Chondrocyte (in vitro differentiated cells): ENCODE results near the gene ADGRB2. TPM values are rescaled to one million over a fixed set of nuclear protein-coding genes. Genes with fewer than 3 reads are reported as not detected.

Experiments
- DNase-seq: peaks from one replicate; pipeline ENCODE4 v3.0.0; 2021; ENCODE audit warnings: mixed read lengths, low spot score
- H3K27ac Mint-ChIP-seq: one replicate; pipeline ENCODE4 v1.8.0; 2021; ENCODE audit warnings: mild to moderate bottlenecking, moderate library complexity, mixed read lengths; ENCODE audit not compliant: unreplicated experiment
- H3K27me3 Mint-ChIP-seq: 2 replicates; pipeline ENCODE4 v1.8.0; 2021; ENCODE audit warnings: low read depth, mixed read lengths
- H3K36me3 Mint-ChIP-seq: 2 replicates; pipeline ENCODE4 v1.8.0; 2021; ENCODE audit warnings: low read depth, mixed read lengths
- H3K4me1 Mint-ChIP-seq: 2 replicates; pipeline ENCODE4 v1.8.0; 2021; ENCODE audit warnings: low read depth, mild to moderate bottlenecking, mixed read lengths
- H3K4me3 Mint-ChIP-seq: one replicate; pipeline ENCODE4 v1.8.0; 2021; ENCODE audit warnings: mild to moderate bottlenecking, moderate library complexity, mixed read lengths; ENCODE audit not compliant: unreplicated experiment
- H3K9me3 Mint-ChIP-seq: 2 replicates; pipeline ENCODE4 v1.8.0; 2021; ENCODE audit warnings: low read depth, mixed read lengths
- total RNA-seq: library from RNA; stranded (reverse); gene quantifications from 3 replicates; pipeline ENCODE4 v1.2.1, GENCODE V29; 2021
- TF ChIP-seq, protein P1 (sequence below): fragments of 200-600 bp; sonication (generic); IDR thresholded peaks from 2 replicates; pipeline ENCODE4 v1.5.0; 2021; ENCODE audit warnings: antibody characterized with exemption, mild to moderate bottlenecking, moderate library complexity

ADGRB2 gene
- total RNA-seq, 1 donor from 2014 or later, result 11.9 TPM

DNA sequence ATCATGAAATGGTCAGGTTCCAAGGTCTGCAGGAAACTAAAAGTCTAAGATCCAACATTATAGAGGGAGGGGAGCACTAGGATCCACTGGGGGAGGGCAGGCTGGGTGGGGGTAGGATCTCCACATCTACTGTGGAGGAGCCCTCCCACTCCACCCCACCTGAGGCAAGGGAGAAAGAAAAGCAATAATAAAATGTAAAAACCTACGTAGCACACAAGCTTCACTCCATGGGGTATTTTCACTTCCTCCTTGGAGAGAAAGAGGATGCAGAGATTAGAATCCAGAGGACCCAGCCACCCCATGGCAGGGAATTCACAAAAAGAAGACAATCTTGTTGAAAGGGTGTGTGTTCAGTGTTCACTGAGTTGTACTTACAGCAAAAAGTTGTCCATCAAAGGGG is 37.3 kb upstream of the ADGRB2 start:
- Mint-ChIP-seq H3K27ac (no peak overlapping the region), H3K4me3 (no peak overlapping the region), H3K27me3 (no peaks in the 10 kb centered on the region), H3K9me3 (no peaks in the 10 kb centered on the region), H3K36me3 (no peaks in the 10 kb centered on the region), H3K4me1 (peaks cover 27% of the 10 kb centered on the region)
- TF ChIP-seq, protein P1, sequence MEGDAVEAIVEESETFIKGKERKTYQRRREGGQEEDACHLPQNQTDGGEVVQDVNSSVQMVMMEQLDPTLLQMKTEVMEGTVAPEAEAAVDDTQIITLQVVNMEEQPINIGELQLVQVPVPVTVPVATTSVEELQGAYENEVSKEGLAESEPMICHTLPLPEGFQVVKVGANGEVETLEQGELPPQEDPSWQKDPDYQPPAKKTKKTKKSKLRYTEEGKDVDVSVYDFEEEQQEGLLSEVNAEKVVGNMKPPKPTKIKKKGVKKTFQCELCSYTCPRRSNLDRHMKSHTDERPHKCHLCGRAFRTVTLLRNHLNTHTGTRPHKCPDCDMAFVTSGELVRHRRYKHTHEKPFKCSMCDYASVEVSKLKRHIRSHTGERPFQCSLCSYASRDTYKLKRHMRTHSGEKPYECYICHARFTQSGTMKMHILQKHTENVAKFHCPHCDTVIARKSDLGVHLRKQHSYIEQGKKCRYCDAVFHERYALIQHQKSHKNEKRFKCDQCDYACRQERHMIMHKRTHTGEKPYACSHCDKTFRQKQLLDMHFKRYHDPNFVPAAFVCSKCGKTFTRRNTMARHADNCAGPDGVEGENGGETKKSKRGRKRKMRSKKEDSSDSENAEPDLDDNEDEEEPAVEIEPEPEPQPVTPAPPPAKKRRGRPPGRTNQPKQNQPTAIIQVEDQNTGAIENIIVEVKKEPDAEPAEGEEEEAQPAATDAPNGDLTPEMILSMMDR, result no peak
- DNase-seq, result no peak

DNA sequence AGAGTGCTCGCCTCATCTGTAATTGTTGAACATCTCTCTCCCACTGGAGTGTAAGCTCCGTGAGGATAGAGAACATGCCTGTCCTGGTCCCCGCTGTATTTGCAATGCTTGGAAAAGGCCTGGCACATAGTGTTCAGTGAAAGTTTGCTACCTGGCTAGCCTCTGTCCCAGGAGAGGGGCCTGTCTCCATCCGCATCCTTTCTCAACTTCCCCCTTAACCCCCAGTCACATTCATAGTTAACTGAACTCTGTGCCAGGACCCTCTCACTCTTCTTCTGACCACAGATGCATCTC is 36.5 kb upstream of the ADGRB2 start:
- H3K27ac Mint-ChIP-seq, result no peak overlapping the region
- no peaks in the 10 kb centered on the region for H3K9me3 Mint-ChIP-seq
- H3K27me3 Mint-ChIP-seq, result no peaks in the 10 kb centered on the region
- H3K4me3 Mint-ChIP-seq, result no peak overlapping the region
- H3K4me1 Mint-ChIP-seq, result peaks cover 34% of the 10 kb centered on the region
- TF ChIP-seq, protein P1, result no peak
- no peaks in the 10 kb centered on the region for H3K36me3 Mint-ChIP-seq
- DNase-seq, result no peak

DNA sequence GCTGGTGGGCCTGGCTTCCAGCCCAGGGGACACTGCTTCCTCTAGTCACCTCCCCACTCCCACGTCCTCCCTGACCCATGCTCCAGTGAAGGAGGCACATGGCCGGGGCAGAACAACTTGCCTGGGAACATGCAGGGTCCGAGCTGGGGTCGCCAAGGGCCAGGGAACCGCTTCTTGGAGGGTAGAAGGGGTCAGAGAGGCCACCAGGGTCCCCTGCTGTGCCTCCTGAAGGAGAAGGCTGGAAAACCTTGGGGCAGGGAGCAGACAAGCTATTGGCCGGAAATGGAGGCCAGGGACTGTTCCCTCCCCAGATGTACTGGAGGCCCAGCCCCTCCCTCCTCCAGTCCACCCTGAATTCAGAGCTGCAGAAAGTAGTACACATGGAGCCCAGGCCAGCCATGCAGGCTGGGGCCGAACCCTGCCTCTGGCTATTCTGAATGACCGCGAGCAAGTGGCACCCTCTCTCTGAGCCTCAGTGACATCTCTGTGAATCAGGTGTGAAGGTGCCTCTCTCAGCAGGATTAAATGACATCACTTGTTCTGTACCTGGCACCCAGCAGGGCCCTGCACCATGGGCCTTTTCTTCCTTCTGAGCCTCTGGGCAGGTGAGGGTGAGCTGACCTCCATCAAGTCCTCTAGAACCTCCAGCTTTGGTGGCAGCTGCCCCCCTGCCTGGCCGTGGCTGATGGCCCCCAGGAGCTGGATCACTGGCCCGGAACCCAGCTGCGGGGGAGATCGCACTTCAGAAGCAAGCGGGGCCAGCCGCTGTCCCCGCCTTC is 35.9 kb upstream of the ADGRB2 start:
- Mint-ChIP-seq H3K27me3 (no peaks in the 10 kb centered on the region), H3K27ac (no peak overlapping the region), H3K4me1 (peaks cover 34% of the 10 kb centered on the region), H3K4me3 (no peak overlapping the region), H3K9me3 (no peaks in the 10 kb centered on the region), H3K36me3 (no peaks in the 10 kb centered on the region)
- TF ChIP-seq, protein P1, result no peak
- no peak for DNase-seq

DNA sequence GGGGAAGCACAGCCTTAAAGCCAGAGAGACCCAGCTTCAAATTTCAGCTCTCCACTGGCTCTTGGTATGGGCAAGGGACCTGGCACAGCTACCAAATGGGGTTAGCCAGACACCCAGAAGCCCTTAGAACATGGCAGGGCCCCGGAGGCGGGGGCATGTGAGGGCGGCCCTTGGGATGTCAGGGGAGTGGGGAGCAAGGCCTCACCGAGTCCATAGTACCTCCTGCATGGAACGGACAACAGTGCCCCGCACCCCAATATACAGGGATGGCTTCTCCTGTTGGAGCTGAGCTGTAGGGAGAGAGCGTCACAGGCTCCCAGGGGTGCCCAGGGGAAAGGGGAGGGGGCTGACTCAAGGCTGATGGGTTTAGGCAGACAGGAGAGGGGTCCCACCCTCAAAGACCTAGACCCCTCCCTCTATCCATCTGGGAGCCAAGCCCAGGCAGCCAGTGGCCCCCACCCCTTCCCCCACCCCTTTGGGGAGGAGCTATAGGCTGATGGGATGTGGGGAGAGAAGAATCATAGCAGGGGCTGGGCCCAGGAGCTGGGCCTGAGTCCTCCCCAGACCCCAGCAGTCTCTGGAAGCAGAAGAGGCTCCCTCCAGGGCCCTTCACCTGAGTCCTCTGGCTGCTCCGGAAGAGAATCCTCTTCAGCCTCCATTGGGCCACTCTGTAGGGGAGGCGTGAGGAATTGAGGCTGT is 35.2 kb upstream of the ADGRB2 start:
- H3K27ac Mint-ChIP-seq, result peak overlapping the region; percentile 80
- no peak overlapping the region for H3K4me3 Mint-ChIP-seq
- TF ChIP-seq, protein P1, result no peak
- no peak for DNase-seq
- no peaks in the 10 kb centered on the region for H3K27me3 Mint-ChIP-seq
- peaks cover 34% of the 10 kb centered on the region for H3K4me1 Mint-ChIP-seq
- H3K9me3 Mint-ChIP-seq, result no peaks in the 10 kb centered on the region
- H3K36me3 Mint-ChIP-seq, result no peaks in the 10 kb centered on the region

DNA sequence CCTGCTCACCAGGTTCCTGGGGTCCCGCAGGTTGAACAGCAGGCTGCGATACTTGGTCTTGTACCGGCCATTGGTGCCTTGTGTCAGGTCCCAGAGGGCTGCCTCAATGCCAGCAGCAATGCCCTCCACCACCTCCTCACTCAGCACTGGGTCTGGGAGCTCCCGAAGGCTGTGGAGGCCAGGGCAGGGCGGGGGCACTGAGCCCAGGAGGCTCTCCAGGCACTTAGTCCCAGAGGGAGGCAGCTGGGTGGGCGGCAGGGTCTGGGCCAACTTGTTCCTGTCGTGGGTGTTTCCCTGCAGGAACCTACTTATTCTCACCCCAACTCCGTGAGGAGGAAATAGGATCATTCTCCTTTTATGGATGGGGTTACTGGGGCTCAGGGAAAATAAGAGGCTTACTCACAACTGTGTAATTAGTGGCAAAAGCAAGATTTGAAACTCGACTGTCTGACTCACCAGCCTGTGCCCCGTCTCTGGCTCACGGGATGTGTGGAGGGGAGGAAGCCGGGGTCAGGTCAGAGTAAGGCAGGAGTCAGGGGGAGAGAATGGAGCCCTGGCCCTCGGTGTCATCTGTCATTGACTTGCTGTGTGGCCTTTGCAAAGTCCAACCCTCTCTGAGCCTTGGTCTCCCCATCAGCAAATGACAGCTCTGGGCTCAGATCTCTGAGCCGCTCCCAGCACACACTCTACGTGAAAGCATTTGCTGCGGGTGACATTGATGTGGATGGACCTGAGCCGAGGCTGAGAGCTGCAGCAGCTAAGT is 34.5 kb upstream of the ADGRB2 start:
- peak overlapping the region; percentile 65 for H3K4me3 Mint-ChIP-seq
- TF ChIP-seq, protein P1, result no peak
- no peaks in the 10 kb centered on the region for H3K27me3 Mint-ChIP-seq
- no peaks in the 10 kb centered on the region for H3K36me3 Mint-ChIP-seq
- H3K4me1 Mint-ChIP-seq, result peaks cover 34% of the 10 kb centered on the region
- no peaks in the 10 kb centered on the region for H3K9me3 Mint-ChIP-seq
- peak overlapping the region; percentile 80 for H3K27ac Mint-ChIP-seq
- DNase-seq, result no peak
